Measurements from ENCODE around the gene MYO1C.

MYO1C gene

DNA sequence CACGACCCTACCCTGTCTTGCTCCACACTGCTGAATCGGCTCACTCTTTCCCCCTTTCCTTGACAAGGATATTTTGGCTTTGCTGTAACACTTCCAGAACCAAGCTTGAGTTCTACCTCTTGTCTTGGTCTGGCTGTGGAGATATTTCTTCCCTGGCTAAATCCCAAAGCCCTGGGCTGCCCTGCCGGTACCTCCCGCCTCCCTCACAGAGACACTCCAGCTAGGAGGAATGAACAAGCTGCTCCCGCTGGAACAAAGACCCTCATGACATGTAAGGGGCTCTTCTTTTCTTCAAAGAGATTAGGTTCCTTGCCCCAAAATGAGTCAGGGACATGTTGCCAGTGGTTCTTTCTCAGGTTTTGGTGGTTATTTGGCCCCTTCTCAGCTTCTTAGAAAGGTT, 13.1 kb upstream of the MYO1C start:
- DNase-seq = no peak

DNA sequence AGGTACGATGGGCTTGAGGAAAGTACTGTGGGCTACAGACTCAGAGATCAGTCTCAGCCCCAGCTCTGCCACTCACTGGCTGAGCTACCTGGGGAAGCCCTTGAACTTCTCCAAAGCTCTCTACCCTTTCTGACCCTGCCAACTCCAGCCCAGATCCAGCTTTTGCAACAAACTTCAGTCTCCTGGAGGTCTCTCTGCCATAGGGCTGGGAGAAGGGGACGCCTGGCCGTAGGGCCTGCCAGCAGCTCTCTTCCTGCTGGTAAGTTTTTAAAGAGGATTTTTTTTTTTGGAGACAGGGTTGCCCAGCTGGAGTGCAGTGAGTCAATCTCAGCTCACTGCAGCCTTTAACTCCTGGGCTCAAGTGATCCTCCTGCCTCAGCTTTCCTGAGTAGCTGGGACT, 12.4 kb upstream of the MYO1C start:
- DNase-seq = no peak

DNA sequence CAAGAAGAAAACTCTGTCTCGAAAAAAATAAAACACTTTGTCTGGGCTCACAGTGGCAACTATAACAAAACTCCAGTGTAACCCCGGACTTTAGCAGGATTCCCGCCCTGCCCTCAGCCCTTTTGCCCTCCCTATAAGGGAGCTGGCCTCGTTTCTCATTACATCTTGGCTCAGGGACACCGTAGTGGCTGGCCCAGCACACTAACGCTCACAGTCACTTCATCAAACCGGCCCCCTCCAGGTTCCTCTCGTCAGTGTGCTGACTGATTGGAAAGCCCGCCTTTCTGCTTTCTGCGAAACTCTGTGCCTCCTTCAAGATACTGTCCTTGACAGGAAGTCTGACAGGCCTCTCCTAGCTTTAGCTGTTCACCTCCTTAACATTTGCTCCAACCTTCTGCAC, 11.2 kb upstream of the MYO1C start:
- no peak for DNase-seq

DNA sequence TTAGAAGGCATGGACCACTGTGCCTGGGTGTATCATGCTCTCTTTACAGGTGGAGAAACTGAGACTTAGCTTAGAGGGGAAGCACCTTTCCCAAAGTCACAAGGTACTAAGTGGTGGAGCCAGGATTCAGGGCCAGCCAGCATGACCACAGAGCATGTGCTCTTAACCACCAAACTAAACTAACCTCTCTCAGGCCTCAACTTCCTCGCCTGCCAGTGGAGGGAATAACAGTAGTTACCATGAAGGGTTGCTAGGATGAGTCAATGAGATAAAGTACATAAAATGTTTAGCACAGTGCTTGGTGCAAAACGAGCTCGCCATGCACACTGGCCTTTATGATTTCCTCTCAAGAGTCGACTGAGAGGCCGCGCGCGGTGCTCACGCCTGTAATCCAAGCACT, 6.4 kb upstream of the MYO1C start:
- DNase-seq = peak; percentile 32

DNA sequence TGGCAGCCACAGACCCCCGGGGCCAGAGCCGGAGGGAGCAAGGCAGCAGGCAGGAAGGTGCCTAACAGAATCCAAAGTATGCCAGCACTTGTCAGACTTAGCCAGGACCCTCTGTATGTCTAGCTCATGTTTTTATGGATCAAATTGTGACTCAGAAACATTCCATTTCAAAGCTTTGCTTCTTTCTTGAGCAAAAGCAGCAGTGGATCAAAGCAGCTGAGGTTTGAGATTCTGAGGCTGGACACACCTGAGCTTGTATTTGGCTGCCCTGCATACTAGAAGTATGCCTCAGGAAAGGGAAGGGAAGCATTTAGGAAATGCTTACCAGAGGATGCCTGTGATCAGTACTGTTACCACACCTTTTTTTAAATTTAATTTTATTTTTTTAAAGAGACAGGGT, 5.7 kb upstream of the MYO1C start:
- no peak for DNase-seq

DNA sequence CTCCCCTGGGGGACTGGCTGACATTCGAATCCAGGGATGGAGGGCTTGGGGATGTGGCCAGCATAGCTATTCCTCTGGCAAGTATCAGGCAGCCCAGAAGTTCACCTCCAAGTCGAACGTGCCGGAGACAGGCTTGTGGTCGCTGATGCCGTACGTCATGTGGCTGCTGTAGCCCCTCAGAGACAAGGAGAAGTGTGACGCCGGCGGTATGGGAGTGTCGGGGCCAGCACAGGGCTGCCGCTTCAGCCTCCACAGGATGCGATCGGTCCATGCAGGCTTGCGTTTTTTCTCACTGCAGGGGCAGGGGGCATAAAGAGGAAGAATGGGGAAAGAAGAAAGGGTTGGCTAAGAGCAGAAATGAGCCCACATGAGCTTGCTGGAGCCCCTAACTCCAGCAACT, 5.3 kb upstream of the MYO1C start:
- DNase-seq = no peak

DNA sequence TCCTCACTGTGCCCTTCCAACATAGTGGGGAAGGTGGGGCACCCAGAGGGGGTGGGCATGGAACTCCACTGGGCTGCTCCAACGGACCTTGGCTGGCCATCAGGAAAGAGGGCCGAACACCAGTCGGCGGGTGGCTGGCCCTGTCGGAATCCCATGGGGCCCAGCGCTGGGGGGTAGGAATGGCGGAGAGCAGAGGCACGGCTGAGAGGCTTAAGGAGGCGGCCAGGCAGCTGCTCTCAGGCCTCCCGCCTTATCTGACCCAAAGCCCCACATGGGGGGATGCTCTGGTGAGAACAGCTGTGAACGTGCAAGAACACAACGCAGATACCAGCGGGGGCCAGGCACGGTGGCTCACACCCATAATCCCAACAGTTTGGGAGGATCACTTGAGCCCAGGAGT, 4.4 kb upstream of the MYO1C start:
- DNase-seq = no peak

DNA sequence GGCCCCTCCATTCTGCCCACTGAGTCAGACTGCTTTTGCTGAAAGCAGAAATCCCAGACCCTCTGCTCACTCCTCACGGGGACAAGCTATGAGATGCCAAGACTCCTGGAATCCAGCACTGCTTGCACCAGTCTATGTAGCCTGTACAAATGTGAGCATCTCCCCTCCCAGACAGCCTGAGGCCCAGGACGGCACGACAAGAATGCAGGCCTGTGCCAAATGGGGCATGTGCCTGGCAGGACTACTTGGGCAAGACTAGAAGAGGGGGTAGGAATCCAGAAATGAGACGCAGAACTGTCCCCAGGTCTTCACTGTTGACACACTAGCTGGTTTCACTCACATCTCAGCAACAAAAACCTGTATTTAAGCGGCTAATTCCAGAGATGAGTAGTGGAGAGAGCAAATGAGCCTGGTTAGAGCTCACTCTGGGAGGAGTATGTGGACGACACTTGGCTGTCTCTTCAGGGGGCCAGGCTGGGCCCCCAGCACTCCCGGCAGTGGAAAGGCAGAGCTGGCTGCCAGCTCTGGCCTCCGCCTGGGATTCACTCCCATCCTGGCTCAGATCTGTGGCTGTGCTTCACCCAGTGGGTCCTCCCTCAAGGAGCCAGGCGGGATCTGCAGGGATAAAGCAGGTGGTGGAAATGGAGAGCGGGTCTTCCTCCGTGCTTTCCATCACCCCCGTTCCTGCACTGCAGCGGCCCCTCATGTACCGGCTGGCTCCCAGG, 2.9 kb upstream of the MYO1C start:
- DNase-seq = no peak

DNA sequence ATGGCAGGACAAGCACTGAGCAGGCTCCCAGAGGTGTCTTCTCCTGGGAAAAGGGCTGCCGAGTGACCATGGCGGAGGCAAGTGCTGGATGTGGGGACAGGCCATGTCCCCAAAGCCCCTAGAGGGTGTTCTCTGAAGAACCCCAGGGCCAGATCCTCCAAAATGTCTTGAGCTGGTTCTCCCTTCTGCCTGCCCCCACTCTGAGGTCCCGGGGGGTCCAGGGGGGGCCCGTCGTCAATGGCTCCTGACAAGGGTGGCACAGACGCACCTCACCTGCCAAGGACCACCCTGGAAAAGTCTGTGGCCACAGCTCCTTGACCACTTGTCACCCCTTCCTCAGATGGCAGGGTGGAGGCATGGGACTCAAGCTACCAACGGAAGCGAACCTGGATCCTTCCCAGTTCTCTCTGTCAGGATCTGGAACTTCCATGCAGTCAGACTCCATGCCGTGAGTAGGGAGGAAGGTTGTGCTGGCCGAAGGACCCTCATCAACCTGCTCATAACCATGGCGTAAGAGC, 2.3 kb upstream of the MYO1C start:
- no peak for DNase-seq

DNA sequence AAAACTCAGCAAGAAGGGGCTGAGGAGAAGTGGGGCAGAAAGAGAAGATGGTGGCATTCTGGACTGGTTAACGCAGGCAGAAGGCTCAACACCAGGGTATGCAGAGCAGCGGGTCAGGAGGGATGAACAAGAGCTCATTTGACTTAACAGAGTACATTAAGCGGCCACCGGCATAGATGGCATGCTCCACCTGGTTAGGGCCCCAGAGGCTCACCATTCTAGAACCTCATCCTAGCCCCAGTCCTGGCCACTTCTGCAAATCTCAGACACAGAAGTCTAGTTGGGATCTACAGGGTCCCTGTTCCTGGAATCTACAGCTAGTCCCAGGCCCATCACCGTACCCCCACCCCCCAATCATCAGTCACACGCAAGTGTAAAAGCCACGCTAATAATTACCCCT, 1.7 kb upstream of the MYO1C start:
- DNase-seq = no peak

DNA sequence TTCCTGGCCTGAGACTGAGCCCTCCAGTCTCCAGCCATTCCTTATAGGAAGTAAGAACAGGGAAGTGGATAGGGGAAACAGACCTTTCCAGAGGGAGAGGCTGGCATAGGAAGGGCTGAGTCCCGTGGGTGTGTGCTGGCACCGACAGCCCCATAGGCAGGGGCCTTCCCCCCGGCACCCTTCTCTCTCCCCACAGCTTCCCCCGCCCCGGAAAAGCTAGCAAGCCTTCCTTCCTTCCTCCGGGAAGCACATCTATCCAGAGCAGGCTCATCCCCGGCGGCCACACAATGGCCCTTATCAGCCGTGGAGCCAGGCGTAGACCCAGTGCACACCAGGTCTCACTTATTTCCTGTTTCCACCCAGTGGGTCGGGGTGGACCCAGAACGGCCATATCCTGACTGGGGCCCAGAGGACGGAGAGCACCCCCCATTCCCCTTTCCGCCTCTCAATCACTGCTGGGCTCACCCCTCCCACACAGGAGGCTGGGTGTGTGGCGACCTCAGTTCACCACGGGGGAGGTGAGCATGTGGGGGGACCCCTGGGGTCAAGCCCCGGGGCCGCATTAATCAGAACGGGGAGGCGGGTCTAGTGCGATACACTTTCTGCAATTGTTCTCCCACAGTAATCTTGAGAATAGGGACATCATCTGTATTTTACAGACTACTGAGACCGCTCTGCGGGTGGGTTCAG, 950 bp upstream of the MYO1C start:
- DNase-seq = no peak

DNA sequence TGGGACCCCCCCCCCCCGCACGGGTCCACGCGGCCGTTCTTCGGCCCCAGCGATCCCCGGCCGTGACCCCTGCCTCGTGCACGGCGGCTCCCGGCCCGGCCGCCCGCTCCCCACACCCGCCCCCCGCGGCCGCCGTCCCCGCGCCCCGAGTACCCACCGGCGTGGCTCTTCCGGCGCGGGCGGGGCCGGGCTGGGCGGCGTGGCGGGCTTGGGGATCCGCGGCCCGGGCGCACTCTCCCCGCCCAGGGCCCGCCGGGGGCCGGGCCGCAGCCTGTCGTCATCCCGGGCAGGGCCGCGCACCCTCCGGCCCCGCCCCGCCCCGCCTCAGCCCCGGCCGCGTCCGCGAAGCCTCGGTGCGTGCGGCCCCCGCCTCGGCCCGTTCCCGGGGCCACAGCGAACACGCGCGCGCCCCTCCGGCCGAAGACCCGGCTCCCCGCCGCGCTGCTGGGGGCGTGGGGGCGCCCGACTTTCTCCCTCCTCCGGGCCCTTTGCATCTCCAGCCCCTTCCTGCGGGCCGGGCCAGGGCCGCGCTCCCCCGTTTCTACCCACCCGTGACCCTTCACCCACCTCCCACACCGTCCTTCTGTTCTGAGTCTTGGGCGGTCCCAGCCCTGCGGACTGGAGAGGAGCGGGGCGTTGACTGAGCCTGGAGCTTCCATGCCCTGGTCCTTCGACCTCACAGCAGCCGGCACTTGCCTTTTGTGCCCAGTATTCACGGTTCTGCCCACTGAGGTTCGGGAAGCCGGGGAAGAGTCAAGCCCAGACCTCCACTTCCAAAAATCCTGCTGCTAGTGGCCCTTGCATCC, 840 bp downstream of the MYO1C start:
- peak; percentile 64 for DNase-seq

DNA sequence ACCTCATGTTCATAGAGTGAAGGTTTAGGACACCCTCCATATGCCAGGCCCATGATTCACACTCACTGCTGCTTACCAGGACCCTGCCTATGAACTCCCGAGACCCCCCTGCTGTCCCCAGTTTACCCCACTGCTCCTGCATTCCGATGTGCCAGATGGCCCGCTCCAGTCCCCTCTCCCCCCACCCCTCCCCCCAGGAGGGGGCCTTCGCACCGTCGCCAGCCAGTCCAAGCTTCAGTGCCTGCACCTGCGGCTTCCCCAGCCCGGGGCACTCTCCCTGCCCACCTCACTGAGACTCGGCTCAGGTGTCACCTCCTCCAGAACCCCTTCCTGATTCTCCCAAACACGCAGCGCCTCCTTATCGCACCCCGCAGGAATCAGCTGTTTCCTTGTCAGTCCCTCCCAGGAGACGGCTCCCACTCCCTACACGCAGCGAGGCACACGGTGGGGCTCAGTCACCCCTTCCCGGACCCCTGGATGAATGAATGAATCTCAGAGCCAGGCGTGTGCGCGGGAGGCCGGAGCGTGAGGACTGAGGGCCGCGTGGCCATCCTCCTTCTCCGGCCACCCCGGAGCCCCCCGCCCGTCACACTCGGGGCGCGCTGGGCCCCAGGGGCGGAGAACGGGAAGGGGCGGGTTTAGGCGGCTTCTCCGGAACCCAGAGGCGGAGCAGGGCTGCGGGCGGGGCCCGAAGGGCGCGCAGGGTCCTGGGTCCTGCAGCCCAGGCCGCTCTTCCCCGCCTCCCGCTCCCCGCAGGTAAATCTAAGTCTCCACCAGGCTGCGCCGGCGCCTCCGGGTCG, 1.6 kb downstream of the MYO1C start:
- peak; percentile 80 for DNase-seq

DNA sequence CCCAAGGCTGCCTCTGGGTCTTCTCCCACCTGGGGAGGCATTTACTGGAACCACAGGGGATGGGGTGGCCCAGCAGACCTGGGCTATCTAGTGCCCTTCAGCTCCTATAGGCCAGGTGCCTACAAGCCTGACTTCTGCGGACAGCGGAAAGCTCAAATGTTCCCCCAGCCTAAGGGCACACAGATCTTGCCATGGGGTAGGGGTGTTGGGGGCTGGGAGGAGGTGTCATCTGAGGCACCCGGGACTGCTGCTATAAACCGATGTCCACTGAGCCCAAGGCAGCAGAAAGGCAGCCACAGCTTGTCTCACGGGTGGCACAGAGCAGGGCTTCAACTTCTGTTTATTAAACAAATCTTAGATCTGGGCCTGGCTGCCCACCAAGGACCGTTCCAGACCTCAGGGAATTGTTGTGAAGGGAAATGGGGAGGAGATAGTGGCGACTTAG, 3.6 kb downstream of the MYO1C start:
- DNase-seq = no peak

DNA sequence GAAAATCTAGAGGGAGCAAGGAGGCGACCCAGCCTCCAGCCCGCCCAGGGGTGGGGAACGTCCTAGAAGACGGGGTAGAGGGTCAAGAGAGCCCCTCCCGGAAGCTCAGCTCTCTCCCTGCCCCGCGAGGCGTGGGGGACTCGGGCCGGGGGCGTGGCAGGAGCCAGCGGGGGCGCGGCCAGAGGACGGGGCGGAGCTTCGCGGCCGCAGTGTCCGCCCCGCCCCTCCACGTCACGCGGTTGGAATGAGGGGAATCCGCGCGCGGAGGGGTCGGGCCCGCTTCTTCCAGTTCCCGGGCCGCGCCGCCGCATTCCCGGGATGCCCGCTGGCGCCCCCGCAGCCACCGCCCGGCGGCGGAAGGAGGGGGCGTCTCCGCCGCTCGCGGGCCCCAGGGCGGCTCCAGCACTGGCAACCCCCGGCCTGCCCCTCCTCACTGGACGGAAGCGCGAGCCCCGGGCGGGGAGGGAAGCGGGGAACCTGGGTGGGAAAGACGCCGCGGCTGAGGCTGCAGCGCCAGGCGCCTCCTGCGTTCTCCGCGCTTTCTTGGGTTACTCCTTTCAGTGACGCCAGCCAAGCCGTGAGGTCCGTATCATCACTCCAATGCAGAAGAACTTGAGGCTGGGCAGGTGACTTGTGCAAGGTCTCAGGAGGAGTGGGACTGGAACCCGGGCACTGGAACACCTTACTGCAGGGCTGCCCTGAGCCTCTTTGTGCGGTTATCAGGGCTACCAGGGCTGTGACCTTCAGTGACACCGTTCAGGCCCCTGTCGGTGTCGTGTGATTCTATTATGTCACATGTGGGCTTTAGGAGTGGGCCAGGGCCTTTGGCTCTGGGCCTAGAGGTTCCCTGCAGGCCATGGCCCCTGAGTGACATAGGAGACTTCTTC, 4.3 kb downstream of the MYO1C start:
- DNase-seq = peak; percentile 78

DNA sequence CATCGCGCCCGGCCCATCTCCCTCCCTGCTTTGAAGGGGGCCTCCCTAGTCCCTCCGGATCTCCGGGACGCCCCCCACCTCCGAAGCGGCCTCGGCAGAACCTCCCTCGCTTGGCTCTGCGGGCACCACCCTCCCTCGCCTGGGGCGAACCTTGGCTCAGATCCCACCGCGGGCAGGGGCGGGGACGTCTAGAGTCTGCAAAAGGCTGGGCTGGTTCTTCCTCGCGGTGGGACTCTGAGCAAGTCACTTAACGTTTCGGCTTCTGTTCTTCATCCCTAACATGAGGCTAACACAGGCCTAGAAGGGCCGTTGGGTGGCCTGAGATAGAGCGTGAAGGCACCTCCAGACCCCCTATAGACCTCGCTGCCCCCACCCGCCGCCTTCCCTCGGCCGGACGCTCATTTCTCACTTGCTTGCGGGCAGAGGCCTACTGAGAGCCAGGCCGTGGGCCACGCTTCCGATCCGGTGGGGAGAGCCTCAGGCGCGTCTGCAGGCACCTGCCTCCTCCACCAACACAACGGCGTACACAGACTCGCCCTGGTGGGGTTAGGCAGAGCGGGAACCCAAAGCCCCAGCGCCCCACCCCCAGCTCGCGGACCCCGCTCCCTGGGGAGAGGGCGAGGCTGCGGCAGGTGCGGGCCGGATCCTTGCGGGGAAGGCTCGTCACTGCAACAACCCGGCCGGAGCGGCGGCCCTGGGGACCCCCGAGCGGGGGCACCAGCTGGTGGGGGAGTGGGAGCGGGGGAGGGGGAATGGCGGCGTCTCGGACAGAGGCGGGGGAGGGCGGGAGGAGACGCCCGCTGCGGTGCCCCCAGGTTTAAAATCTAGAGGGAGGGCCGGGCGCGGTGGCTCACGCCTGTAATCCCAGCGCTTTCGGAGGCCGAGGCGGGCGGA, 5.4 kb downstream of the MYO1C start:
- DNase-seq = peak; percentile 95

DNA sequence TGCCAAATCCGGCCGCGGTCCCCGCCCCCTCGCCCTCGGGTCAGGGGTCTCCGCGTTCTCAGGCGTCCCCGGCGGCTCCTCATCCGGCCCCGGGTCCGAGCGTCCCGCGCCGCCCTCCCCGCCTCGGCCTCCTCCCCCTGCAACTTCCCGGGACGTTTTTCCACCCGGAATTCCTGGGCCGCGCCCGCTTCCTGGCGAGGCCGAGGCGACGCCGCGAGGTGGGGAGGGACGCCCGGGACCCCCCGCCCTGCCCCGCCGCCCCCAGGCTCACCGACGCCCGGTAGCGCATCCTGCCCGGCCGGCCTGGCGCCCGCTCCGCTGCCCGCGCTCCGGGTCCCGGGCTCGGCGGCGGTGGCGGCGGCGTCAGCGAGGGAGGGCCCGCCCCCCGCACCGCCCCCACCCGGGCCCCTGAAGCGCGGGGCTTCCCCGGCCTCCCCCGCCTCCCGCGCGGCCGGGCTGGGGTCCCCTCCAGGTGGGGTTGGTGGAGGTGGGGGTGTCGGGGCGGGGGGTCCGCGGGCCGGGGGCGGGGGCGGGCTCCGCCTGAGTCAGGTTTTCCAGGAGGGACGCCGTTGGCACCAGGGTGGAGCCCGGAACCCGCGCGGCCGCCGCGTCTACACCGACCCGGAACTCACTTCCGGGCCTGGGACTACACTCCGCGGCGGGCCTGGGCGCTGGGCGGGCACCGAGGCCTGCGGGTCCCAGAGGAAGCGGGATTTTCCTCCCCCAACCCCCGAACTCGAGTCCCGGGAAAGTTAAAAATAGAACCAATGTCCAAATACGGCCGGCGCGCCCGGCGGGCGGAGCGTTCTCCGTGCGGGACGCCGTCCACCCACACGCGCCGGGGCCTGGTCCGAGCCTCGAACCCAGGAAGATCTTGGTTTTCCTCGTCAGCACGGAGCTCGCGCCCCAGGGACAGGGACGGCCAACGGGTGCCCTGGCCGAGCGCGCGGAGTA, 6.8 kb downstream of the MYO1C start:
- peak; percentile 59 for DNase-seq

DNA sequence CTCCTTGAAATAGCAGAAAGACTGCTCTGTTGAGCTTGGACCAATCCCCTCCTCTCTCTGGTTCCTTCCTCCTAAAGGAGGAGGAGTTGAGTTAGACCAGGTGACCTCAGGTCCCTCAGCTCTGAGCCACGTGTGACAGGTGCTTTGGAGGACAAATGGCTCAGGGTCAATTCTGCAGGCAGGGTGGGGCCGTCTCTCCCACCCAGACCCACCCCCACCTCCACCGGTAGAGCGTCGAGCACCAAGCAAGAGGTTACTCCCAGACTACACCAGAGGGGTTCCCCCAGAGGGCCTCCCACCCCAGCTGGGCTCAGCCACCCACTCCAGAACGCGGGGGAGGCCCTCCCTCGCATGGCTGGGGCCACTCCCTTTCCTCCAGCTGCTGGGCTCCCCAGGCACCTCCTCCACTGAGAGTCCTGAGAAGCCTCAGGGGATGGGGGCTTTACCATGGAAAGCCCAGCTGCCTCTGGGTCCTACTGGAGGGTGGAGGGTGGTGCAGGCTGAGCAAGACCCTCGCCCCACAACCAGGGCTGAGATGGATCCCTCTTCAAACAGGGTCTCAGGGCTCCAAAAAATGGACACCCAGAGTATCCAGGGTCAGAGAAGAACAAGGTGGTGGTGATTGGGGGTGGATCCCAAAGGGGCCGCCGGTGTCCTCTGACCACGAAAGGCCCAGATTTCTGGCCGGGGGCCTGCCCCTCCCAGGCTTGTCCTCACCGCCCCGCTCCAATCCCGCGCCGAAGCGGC, 7.6 kb downstream of the MYO1C start:
- peak; percentile 77 for DNase-seq

DNA sequence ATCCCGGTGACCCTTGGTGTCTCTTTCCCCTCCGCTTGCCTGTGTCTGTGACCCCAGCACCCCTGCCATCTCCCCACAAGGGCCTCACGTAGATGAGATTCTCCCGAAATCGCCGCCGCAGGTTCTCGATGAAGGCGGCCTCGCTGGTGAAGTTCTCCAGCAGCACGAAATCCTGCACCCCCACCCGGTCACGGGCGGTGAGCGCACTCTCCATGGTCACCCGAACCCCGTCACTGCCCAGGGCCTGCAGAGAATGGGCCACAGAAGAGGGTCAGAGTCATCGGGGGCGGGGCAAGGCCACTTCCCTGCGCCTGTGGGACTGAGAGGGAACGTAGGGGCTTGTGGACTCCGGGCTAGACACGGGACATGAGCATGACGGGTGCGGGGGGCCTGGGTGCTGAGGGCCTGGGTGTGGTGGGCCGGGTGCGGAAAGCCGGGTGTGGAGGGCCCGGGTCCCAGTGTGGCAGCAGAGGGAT, 8.4 kb downstream of the MYO1C start:
- no peak for DNase-seq
